Left renal pelvis (tissue), 4 donors: ENCODE data around the gene PARVA. TPM values are rescaled to one million over a fixed set of nuclear protein-coding genes. Genes with fewer than 3 reads are reported as not detected.

ENCODE experiments used
- DNase-seq, 4 donors: peaks; one replicate each; pipeline ENCODE4 v3.0.0-alpha.2; 2013; ENCODE audit warnings: low read depth in 4 of 4, low spot score in 3 of 4
- polyA plus RNA-seq, 4 donors: library from polyadenylated mRNA; unstranded; fragments of 120-200 nt; gene quantifications; one replicate each; pipeline ENCODE4 v1.2.1, GENCODE V29; 2013; ENCODE audit not compliant: insufficient read length in 4 of 4

PARVA gene
- polyA plus RNA-seq, 4 donors, result 110 to 170 (median 123) TPM

DNA sequence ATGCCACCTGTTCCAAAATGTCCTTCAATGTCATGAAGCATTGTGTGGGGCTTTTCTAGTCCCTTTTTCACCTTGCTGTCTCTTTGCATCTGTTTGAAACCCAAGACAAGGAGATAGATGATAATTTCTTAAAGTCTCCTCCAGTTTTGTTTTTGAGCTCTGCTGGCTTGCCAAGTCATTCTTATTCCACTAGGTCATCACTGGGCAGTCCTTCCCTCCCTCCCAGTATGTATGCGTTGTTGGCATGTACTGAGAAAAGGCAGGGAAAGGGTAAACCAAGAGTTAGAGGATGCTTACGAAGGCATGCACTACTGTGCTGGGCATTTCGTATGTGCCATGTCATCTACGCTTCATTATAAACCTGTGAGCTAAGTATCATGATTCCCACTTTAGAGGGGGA is 78.6 kb downstream of the PARVA start:
- DNase-seq, result no peak

DNA sequence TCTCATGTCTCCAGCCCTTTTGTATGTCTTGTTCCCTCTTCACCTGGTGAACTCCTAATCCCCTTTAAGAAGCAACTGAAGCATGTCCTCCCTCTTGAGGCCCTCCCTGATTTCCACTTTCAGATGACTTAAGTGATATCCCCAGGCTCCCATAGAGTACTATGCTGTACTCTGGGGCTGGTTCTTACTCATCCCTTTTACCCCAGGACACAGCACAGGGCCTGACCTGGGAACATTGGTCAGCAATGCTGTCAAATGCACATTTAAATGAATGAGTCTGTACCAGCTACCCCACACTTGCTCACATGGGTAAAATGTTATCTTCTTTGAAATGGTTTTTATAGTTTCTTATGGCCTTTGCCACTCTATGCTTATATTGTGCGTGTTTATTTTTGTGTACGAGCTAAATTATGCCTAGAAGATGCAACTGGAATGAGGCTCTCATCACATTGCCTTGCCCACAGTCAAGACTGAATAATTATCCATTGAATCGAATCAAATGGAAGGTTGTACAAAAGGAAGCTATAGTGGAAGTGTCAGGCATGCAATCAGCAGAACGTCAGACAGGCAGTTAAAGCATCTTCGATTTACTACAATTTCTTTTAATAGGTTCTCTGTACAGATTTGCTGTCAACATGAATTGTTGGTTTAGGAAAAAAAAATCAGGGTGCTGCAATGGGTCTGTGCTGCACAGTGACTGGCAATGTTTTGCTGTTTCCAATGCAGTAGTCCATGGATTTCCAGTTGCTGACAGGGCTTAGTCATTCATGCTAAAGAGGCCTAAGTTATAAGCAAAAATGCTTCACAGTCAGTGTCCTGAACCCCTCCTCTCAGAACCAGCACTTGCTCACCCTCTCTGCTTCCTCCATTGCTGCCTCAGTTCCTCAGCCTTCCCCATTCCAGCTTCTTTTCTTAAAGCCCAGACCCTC is 79.5 kb downstream of the PARVA start:
- DNase-seq, result no peak

DNA sequence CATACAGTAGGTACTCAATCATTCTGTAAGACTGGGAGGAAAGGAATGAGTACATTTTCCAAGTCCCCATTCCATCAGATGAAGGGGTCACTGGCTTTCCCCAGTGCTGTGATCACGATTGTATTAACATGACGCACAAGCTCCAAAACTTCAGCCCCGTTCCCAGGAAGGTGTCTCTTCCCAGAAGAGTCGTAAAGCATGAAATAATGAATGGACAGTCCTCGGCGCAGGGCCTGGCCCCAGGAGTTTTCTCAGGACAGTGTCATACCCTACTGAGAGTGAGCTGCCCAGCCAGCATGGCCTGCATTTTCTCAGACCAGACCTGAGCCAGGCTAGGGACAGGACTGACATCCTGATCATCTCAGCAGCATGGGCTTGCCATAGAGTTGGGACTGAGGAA is 80.7 kb downstream of the PARVA start:
- no peak for DNase-seq

DNA sequence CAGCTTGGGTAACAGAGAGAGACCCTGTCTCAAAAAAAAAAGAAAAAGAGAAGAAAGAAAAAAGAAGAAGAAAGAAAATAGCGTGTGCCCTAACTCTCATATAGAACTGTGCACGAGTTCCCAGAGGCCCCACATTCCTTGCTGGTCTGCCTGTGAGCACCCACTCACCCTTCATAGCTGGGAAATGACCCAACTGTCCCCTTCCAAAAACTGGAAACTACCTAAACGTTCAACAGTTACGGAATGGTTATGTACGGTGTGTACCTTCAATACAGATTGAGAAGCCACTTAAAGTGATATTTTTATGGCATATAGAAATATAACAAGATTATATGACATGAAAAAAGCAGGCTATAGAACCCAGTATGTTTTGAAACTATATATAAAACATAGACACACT is 82.0 kb downstream of the PARVA start:
- no peak for DNase-seq

DNA sequence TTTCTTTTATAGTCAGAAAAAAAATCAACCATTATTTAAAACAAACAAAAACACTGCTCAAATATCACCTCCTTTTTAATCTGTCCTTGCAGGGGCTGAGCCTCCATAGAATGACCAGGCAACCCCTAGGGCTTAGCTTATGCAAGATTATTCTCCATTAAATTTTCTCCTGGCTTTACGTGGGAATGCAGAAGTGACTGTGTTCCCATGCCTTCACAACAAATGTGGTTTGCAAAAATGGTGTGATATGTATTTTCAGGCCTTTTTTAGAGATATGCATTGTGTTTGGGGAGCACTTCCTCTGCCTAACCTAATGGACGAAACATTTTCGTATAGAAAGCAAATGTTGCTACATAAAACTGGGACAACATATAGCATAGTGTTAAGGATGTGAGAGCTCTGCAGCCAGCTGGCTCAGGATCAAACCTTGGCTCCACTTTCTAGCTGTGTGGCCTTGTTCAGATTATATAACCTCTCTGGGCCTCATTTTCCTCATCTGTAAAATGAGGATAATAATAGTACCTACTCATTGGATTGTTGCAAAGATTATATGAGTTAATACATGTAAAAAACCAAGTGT is 82.6 kb downstream of the PARVA start:
- DNase-seq, result no peak

DNA sequence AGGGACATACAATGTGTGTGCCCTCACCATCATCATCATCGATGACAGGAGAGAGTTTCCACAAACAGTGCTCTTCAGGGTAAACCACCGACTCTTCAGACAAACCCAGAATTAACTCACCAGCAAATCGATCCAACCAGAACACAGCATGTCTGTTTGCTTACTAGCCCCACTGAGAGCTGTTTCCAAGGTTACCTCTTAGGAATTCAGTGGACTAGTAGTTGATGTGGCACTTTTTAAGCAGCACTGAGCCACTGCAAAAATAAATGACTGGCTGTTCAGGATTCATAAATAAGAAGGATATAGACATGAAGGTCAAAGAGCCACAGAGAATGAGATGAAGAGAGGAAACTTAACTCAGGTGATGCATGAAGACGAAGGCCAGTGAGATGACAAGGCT is 83.1 kb downstream of the PARVA start:
- DNase-seq, result no peak

DNA sequence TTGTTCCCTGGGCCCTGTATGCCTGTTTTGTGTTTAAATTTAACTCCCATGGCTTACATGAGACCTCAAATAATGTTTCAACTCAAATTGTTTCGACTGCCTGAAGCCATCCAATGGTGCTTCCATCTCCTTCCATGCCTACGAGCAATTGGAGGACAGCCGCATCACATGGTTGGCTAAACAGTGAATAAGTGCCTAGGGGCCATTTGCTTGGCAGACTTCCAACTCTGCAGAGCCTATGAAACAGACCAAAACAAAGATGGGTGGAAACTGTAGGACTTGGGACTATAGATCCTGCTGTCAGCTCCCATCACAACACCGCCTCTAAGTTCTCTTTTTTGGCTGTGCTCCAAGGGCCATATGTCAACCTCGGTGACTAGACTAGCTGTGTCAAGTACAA is 84.1 kb downstream of the PARVA start:
- DNase-seq, result no peak

DNA sequence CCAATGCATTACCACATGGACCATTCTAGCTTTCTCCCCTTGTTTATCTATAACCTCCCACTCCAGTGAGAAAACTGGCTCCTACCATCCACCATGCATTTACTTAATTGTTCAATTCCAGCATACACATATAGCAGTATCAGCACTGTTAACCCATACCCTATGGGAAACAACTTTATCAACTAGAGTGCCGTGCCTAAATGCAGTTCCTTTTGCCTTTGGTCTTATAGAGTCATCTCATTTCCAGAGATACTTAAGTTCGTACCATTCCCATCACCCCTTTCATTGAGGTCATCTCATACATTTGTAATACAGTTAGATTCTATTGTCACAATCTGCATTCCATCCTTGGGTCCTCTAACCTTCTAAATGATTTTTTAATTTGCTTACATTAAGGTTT is 86.9 kb downstream of the PARVA start:
- DNase-seq, result no peak

DNA sequence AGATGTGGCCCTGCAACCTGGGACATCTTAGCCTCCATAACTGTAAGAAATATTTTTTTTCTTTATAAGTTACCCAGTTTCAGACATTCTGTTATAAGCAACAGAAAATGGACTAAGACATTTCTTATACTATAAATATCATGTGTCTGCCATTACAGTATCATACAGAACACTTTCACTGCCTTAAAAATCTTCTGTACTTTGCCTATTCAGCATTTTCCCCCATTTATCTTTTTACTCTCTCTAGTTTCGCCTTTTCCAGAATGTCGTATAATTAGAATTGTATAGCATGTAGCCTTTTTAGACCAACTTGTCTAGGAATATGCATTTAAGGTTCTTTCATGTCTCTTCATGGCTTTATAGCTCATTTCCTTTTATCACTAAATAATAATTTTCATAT is 88.0 kb downstream of the PARVA start:
- DNase-seq, result no peak

DNA sequence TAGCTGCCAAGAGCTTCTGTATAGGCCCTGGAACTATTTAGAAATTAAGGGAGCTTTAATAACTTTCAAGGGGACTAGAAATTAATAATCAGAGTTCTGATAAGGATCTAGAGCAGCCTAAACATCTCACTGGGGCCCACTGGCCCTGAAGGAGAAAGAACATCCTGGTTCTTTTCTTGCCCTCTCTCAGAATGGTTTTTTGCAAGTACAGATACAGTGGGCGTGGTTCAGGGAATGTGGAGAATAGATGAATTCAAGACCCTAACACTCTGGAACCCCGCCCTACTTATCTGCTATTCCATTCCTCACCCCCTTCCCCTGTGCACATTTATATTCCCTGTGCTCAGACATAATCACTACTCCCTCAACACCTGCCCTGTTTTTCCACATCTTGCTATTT is 90.2 kb downstream of the PARVA start:
- no peak for DNase-seq

DNA sequence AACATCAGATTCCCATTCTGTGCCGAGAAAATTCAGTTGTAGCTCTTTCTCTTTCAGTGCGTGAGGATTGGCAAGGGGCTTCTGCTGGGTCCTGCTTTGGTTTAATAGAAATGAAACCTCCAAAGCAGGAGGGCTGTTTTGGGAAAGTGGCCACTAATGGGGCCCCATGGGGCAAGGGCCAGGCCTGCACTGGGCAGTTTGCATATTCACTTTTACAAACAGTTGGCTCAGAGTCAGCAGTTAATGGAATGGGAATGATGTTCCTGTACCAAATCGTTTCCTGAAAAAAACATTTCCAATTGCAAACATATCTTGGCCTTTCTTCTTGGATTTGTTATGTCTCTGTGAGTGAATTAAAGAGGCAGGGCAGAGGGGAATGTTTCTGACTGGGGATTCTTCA is 92.1 kb downstream of the PARVA start:
- no peak for DNase-seq

DNA sequence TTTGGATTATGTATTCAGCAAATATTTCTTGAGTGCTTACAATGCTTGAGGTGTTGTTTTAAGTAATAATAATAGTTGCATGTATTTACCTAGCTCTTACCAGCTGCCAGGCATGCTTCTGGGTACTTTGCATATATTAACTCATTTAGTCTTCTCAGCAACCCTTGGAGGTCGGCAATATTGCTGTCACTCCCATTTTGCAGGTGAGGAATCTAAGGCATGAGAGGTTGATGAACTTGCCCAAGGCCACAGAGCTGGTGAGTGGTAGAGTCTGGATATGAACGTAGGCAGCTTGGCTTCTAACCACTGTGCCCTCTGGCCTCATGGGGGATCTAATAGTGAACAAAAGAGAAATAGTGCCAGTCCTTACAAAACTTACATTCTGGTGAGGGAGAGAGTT is 92.9 kb downstream of the PARVA start:
- DNase-seq, result no peak

DNA sequence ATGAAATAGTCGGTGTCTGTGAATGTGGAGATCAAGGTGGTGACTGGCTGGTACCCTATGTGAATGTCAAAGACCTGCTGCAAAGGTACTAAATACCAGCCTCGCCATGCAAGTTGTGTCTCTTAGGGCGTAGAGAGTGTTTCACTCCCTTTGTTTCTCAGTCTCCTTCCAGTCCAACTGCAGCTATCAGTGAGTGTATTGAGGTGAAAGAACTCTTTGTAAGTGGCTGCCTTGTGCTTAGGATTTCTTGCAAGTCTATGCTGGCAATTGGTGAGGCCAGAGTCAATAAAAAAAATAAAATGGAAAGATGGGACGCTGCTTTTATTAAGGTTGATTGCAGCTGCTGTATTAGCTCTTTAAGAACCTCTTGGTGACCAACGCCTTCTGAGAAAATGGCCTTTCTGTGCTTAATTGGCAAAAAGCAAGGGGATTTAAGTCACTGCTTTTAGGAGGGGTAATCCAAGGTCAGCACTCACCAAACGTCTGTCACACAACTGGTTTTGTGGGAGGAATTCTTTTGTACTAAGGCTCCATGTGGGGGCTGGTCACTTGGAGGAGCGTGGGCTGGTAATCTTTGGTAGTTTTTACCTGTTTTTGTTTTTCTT is 95.1 kb downstream of the PARVA start:
- no peak for DNase-seq

DNA sequence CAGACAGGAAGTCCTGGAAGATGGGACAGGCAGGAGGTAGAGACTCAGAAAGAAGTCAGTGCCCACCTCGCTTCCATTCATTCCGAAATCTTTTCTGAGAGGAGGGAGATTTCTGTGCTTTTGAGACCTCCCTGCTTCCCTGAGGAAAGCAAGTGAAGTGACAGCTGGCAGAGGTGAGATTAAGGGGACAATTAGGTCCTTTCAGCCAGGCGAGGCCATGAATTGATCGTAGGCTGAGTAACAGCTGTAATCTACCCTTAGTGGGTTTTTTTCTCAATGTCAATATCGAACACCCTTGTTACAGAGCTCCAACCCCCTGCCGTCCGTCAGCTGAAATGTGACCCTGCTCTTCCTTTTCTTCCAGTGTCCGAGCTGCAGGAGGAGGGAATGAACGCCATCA is 96.0 kb downstream of the PARVA start:
- DNase-seq, result no peak

DNA sequence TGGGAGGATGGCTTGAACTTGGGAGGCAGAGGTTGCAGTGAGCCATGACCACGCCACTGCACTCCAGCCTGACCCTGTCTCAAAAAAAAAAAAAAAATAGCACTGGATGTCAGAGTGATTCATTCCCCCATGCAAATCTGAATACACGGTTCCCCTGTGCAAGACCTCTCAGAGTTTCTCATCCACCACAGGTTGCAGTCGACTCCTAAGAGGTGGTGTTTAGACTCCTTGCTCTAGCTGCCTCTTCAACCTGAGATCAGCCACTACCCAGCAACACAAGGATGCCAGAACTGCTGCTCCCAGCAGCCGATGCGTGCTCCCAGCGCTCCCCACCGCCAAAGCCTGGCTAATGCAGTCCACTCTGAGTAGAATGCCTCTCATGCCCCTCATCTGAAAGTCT is 97.5 kb downstream of the PARVA start:
- no peak for DNase-seq

DNA sequence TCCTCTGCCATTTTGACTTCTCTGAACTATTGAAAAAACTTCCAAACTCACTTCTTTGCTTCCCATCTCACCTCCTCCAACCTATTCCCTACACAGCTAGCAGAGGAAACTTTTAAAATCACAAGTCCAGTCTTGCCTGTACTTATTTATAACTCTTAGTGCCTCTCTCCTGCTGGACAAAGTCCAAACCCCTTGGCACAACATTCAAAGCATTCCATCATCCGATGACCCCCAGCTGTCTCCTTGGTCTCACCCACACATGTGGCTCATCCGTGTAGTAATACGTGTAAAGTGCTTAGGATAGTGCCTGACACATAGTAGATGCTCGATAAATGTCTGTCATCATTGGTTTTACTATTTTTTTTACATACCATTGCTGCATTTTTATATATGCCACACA is 101.4 kb downstream of the PARVA start:
- DNase-seq, result no peak

DNA sequence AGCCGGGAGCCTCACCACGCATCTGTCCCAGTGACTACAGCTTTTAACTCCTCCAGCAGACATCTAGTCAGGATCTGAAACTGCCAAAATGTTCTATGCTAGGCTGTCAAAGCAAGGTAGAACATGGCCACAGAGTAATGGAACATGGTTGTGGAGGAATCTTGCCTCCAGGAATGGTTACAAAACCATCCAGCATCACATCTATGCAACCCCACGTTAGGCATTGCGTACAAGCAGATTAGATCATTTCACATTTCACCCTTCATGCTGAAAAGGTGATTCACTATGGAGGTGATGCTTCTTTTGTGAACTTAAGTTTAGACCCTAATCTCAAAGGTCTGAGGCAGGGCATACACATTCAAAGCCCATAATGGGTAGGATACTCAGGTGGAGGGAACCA is 103.0 kb downstream of the PARVA start:
- DNase-seq, result no peak

DNA sequence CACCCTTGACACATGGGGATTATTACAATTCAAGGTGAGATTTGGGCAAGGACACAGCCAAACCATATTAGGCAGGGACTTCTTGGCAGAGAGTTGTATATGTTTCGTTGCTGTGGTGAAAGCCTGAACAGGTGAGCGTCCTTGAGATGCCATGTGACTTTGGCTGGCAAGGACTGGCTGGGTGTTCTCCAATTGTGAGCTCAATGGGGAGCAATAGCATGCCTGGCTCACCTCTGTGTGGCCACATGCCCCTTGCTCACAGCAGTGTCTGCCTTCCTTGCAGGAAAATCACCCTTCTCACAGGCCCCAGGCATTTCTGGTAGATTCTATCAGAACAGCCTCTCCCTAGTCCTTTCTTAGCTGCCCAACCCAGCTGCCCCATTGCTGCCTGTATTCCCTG is 105.5 kb downstream of the PARVA start:
- DNase-seq, result no peak

DNA sequence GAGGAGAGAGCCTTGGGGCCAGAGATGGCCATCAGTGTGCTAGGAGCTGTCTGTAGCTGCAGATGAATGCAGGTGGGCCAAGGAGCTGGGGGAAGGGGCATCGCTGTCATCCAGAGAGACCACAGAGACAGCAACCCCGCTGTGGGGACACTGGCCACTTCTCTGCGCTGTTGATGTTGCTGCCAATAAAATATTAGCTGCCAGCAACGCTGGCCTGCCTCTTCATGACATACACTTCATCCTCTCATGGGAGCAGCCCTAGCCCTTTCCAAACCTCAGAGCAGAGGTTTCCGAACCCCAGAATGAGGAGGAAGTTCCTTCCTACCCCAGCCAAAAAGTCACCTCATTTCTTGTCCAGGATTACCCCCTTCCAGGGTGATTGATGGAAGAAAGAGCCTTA is 106.2 kb downstream of the PARVA start:
- no peak for DNase-seq

DNA sequence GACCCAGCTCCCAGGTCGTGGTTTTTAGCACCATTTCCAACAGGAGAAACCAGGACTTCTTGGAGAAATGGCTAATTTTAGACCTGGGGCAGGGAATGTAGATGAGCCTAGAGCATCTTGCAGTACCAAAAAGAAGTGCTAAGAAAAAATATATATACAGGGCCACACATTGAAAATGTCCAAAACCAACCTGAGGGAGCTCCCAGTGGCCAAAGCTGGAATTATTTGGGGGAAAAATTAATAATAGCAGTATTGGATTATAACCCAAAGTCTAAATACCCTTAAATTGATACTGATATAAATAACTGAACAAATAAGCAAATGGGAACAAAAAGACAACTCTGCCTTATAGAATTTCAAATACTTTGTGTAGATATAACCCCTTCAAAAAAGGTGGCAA is 108.0 kb downstream of the PARVA start:
- DNase-seq, result no peak

DNA sequence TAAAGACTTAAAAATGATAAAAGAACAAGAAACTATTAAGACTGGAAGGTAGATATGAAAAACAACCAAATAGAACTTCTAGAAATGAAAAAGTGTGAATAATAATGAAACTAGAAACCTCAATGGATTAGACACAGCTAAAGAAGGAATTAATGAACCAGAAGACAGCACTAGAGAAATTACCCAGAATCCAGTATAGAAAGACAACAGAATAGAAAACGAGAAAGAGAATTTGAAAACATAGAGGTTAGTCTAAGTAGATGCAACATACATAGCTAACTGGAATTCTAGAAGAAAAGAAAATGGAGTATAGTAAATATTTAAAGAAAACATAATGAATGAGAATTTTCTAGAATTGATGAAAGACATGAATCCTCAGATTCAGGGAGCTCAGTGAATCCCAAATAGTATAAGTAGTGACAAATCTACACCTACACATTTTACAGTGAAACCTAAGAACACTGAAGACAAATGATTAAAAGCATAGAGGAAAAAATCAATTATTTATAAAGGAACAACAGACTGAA is 111.9 kb downstream of the PARVA start:
- DNase-seq, result no peak

DNA sequence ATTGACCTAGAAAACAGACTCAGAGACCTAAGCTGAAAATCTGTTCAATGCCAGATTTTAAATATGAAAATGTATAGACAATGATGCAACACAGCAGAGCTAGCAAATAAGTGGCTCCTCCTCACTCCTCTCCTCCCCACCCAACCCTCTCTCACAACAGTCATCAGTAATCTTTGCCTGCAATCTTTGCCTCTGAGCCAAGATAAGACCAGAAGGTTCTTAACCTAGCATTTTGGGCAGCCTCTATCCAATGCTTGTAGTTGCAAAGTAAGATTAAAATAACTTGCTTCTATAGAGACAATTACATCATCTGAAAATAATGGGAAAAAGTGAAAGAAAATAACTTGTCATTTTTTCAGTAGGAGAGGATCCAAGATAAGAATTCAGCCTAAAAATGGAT is 117.3 kb downstream of the PARVA start:
- DNase-seq, result no peak
